Measurements from ENCODE around the gene TNRC18.

TNRC18 gene

DNA sequence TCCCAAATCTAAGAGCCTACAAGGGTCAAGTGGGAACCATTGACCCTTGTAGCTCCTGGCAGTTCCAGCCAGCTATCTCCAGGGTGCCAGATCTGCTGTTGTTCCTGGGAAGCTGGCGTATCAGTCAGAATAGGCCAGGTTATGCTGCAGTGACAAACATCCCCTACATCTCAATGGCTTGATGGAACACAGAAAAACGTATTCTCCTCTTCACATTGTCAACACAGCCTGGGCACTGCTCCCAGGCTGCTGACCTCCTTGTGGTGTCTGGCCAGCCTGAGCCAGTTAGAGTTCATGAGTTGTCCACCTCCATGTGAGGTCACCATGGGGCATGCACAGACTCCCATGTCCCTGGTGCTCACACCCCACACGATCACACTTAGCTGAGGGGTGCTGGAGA lies 9.5 kb upstream of the TNRC18 start:
- CTCF ChIA-PET, result interaction anchor here (1.2 kb wide), 1 partner anchor 11 kb away, joined by 3 read pairs; no protein-coding TSS in a partner anchor
- H3K36me3 ChIP-seq (ENCODE audit: control insufficient read depth in 2 of 2, insufficient read depth in 1 of 2, low read length in 2 of 2), result peaks cover 0 to 6% of the 10 kb centered on the region in 2 experiments; a peak in 2 of 3 replicates
- H3K9me3 ChIP-seq (ENCODE audit: control insufficient read depth, insufficient read depth, low read depth, low read length), result no peaks in the 10 kb centered on the region
- H3K4me1 ChIP-seq (ENCODE audit: control insufficient read depth, insufficient read depth, low read length), result peaks cover 12% of the 10 kb centered on the region
- TF ChIP-seq TRIM28 (IDR thresholded peaks at IDR 0.05; ENCODE audit: borderline replicate concordance, low read length) (peak; percentile 92; the same call in 1 of the 2 replicates), RBAK (tag by site-specific recombination; IDR thresholded peaks at IDR 0.05) (peak; percentile 90), ZNF654 (tag by site-specific recombination; IDR thresholded peaks at IDR 0.05; ENCODE audit: low read depth) (no peak), SP7 (tag by site-specific recombination; IDR thresholded peaks at IDR 0.05) (no peak)
- POLR2A ChIA-PET, result interaction anchor here (1.8 kb wide), 1 partner anchor 11 kb away, joined by 5 read pairs; no protein-coding TSS in a partner anchor
- H3K27ac ChIP-seq (ENCODE audit: extremely low read depth, low read depth, low read length), result no peak overlapping the region
- H3K4me3 ChIP-seq (ENCODE audit: low read depth, low read length), result no peak overlapping the region

DNA sequence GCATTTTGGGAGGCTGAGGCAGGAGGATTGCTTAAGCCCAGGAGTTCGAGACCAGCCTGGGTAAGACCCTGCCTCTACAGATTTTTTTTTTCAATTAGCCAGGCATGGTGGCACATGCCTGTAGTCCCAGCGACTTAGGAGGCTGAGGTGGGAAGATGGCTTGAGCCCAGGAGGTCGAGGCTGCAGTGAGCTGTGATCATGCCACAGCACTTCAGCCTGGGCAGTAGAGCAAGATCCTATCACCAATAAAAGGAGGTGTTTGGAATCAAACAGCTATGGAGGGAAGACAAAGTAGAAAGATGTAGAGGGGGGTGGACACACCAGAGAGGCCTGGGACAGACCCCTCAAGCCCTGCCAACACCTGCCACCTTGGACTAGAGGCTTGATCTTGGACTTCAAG lies 9.1 kb upstream of the TNRC18 start:
- H3K9me3 ChIP-seq (ENCODE audit: control insufficient read depth, insufficient read depth, low read depth, low read length), result no peaks in the 10 kb centered on the region
- peaks cover 12% of the 10 kb centered on the region for H3K4me1 ChIP-seq (ENCODE audit: control insufficient read depth, insufficient read depth, low read length)
- H3K36me3 ChIP-seq (ENCODE audit: control insufficient read depth in 2 of 2, insufficient read depth in 1 of 2, low read length in 2 of 2), result peaks cover 0 to 6% of the 10 kb centered on the region in 2 experiments; a peak in 2 of 3 replicates
- CTCF ChIA-PET, result interaction anchor here (0.6 to 1.2 kb wide), 2 partner anchors 10 to 47 kb away, joined by 3 read pairs; no protein-coding TSS in a partner anchor
- no peak overlapping the region for H3K27ac ChIP-seq (ENCODE audit: extremely low read depth, low read depth, low read length)
- POLR2A ChIA-PET, result interaction anchor here (0.7 to 1.8 kb wide), 2 partner anchors 10 to 61 kb away, joined by 3 to 5 read pairs; no protein-coding TSS in a partner anchor
- no peak overlapping the region for H3K4me3 ChIP-seq (ENCODE audit: low read depth, low read length)
- TF ChIP-seq ZNF23 (tag by site-specific recombination; IDR thresholded peaks at IDR 0.05; ENCODE audit: borderline replicate concordance), result no peak
- TF ChIP-seq, protein P1, sequence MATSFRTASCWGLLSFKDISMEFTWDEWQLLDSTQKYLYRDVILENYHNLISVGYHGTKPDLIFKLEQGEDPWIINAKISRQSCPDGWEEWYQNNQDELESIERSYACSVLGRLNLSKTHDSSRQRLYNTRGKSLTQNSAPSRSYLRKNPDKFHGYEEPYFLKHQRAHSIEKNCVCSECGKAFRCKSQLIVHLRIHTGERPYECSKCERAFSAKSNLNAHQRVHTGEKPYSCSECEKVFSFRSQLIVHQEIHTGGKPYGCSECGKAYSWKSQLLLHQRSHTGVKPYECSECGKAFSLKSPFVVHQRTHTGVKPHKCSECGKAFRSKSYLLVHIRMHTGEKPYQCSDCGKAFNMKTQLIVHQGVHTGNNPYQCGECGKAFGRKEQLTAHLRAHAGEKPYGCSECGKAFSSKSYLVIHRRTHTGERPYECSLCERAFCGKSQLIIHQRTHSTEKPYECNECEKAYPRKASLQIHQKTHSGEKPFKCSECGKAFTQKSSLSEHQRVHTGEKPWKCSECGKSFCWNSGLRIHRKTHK (tag by site-specific recombination; IDR thresholded peaks at IDR 0.05), result no peak
- TF ChIP-seq, protein P2, sequence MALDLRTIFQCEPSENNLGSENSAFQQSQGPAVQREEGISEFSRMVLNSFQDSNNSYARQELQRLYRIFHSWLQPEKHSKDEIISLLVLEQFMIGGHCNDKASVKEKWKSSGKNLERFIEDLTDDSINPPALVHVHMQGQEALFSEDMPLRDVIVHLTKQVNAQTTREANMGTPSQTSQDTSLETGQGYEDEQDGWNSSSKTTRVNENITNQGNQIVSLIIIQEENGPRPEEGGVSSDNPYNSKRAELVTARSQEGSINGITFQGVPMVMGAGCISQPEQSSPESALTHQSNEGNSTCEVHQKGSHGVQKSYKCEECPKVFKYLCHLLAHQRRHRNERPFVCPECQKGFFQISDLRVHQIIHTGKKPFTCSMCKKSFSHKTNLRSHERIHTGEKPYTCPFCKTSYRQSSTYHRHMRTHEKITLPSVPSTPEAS (tag by site-specific recombination; IDR thresholded peaks at IDR 0.05), result no peak
- TF ChIP-seq ZBTB7A (tag by site-specific recombination; IDR thresholded peaks at IDR 0.05; ENCODE audit: low read depth), result no peak
- TF ChIP-seq SP7 (tag by site-specific recombination; IDR thresholded peaks at IDR 0.05), result no peak
- TF ChIP-seq EGR2 (tag by site-specific recombination; IDR thresholded peaks at IDR 0.05; ENCODE audit: low read depth), result no peak
- no peak for TF ChIP-seq ZNF366 (tag by site-specific recombination; conservative IDR thresholded peaks at IDR 0.05)
- TF ChIP-seq ZNF266 (tag by site-specific recombination; IDR thresholded peaks at IDR 0.05; ENCODE audit: low read depth), result no peak
- TF ChIP-seq KLF7 (tag by site-specific recombination; IDR thresholded peaks at IDR 0.05; ENCODE audit: borderline replicate concordance), result no peak
- TF ChIP-seq MZF1 (tag by site-specific recombination; IDR thresholded peaks at IDR 0.05; ENCODE audit: borderline replicate concordance), result no peak
- no peak for TF ChIP-seq KLF10 (tag by site-specific recombination; IDR thresholded peaks at IDR 0.05)
- TF ChIP-seq WT1 (tag by site-specific recombination; IDR thresholded peaks at IDR 0.05), result no peak

DNA sequence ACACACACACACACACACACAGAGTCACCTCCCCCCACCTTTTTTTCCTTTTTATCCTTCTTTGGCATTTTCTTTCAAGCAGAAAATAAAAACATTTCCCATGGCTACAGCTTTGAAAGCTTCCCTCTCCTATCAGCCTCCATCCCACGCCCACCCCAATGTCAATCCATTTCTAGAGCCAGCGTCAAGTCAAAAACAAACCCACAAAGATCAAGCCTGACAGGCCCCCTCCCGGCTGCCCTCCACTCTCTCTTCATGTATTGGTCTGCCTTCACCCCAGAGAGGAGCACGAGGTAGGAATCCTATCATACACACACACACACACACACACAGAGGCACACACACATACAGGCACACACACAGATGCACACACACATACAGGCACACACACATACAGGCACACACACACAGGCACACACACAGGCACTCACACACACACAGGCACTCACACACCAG lies 8.0 kb upstream of the TNRC18 start:
- Histone ChIP-seq H3K4me3 (ENCODE audit: low read depth, low read length) (no peak overlapping the region), H3K9me3 (ENCODE audit: control insufficient read depth, insufficient read depth, low read depth, low read length) (no peaks in the 10 kb centered on the region), H3K4me1 (ENCODE audit: control insufficient read depth, insufficient read depth, low read length) (peaks cover 12% of the 10 kb centered on the region), H3K27ac (ENCODE audit: extremely low read depth, low read depth, low read length) (no peak overlapping the region), H3K36me3 (ENCODE audit: control insufficient read depth in 2 of 2, insufficient read depth in 1 of 2, low read length in 2 of 2) (peaks cover 0 to 6% of the 10 kb centered on the region in 2 experiments; a peak in 2 of 3 replicates)
- ChIA-PET CTCF (interaction anchor here (1.9 kb wide), 1 partner anchor 19 kb away, joined by 5 read pairs; no protein-coding TSS in a partner anchor), POLR2A (interaction anchor here (1.0 to 1.8 kb wide), 2 partner anchors 9 to 39 kb away, joined by 4 to 5 read pairs; no protein-coding TSS in a partner anchor)
- TF ChIP-seq ZNF157 (tag by site-specific recombination; IDR thresholded peaks at IDR 0.05), result no peak
- TF ChIP-seq ZNF621 (tag by site-specific recombination; IDR thresholded peaks at IDR 0.05), result 0 out of 2 replicates have a peak, but pooled peaks have one; percentile 23
- no peak for TF ChIP-seq KLF10 (tag by site-specific recombination; IDR thresholded peaks at IDR 0.05)
- TF ChIP-seq ZNF544 (tag by site-specific recombination; IDR thresholded peaks at IDR 0.05), result no peak
- TF ChIP-seq, protein P3, sequence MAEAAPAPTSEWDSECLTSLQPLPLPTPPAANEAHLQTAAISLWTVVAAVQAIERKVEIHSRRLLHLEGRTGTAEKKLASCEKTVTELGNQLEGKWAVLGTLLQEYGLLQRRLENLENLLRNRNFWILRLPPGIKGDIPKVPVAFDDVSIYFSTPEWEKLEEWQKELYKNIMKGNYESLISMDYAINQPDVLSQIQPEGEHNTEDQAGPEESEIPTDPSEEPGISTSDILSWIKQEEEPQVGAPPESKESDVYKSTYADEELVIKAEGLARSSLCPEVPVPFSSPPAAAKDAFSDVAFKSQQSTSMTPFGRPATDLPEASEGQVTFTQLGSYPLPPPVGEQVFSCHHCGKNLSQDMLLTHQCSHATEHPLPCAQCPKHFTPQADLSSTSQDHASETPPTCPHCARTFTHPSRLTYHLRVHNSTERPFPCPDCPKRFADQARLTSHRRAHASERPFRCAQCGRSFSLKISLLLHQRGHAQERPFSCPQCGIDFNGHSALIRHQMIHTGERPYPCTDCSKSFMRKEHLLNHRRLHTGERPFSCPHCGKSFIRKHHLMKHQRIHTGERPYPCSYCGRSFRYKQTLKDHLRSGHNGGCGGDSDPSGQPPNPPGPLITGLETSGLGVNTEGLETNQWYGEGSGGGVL (tag by site-specific recombination; IDR thresholded peaks at IDR 0.05), result peak; percentile 40; the same call in 1 of the 2 replicates
- no peak for TF ChIP-seq ZNF2 (tag by site-specific recombination; IDR thresholded peaks at IDR 0.05)
- no peak for TF ChIP-seq GFI1B (tag by site-specific recombination; IDR thresholded peaks at IDR 0.05)
- TF ChIP-seq, protein P4, sequence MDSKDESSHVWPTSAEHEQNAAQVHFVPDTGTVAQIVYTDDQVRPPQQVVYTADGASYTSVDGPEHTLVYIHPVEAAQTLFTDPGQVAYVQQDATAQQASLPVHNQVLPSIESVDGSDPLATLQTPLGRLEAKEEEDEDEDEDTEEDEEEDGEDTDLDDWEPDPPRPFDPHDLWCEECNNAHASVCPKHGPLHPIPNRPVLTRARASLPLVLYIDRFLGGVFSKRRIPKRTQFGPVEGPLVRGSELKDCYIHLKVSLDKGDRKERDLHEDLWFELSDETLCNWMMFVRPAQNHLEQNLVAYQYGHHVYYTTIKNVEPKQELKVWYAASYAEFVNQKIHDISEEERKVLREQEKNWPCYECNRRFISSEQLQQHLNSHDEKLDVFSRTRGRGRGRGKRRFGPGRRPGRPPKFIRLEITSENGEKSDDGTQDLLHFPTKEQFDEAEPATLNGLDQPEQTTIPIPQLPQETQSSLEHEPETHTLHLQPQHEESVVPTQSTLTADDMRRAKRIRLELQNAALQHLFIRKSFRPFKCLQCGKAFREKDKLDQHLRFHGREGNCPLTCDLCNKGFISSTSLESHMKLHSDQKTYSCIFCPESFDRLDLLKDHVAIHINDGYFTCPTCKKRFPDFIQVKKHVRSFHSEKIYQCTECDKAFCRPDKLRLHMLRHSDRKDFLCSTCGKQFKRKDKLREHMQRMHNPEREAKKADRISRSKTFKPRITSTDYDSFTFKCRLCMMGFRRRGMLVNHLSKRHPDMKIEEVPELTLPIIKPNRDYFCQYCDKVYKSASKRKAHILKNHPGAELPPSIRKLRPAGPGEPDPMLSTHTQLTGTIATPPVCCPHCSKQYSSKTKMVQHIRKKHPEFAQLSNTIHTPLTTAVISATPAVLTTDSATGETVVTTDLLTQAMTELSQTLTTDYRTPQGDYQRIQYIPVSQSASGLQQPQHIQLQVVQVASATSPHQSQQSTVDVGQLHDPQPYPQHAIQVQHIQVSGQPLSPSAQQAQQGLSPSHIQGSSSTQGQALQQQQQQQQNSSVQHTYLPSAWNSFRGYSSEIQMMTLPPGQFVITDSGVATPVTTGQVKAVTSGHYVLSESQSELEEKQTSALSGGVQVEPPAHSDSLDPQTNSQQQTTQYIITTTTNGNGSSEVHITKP (tag by site-specific recombination; IDR thresholded peaks at IDR 0.05), result no peak
- no peak for TF ChIP-seq ZNF302 (tag by site-specific recombination; IDR thresholded peaks at IDR 0.05; ENCODE audit: low read depth)
- TF ChIP-seq ZNF426 (tag by site-specific recombination; IDR thresholded peaks at IDR 0.05), result no peak

Measured in HEK293 (cell line).